GM12892 (cell line): ENCODE data around the gene ZHX3.
"Not testable (repeated sequence)": the region's sequence is repeated elsewhere in the genome, so short reads cannot be mapped to it uniquely, and the experiment has no call there.

Experiments used
- DNase-seq: peaks from one replicate; pipeline ENCODE4 v3.0.0; 2011; ENCODE audit not compliant: insufficient read length
- FAIRE-seq: peaks from 2 replicates; lab custom pipeline; 2011; peaks lifted over from hg19 to GRCh38; lab: Jason Lieb, UNC
- POLR2A ChIP-seq: IDR thresholded peaks from 2 replicates; pipeline ENCODE4 v1.6.1; 2011; ENCODE audit warnings: low read depth, low read length, control low read depth
- POLR2AphosphoS5 ChIP-seq: IDR thresholded peaks from 2 replicates; pipeline ENCODE4 v1.6.1; 2011; ENCODE audit warnings: low read depth, low read length, control low read depth
- TAF1 ChIP-seq: IDR thresholded peaks from 2 replicates; pipeline ENCODE4 v1.6.1; 2011; ENCODE audit warnings: low read depth, mild to moderate bottlenecking, control low read depth, low read length, borderline replicate concordance

The ZHX3 gene

GRCh38 chr20:41137614-41138474 is 179.7 kb downstream of the ZHX3 start:
- peak; percentile 58 for DNase-seq
- no peak for FAIRE-seq
- TF ChIP-seq TAF1 (0 out of 2 replicates have a peak, but pooled peaks have one; percentile 4), POLR2AphosphoS5 (no peak; the same call in 1 of the 2 replicates)

- peak; percentile 89 for DNase-seq
- FAIRE-seq, result peak; percentile 88
- no peak; the same call in 1 of the 2 replicates for TF ChIP-seq POLR2AphosphoS5
- TF ChIP-seq POLR2A, result peak; percentile 31; the same call in 1 of the 2 replicates
- 0 out of 2 replicates have a peak, but pooled peaks have one; percentile 25 for TF ChIP-seq TAF1
Observed at GRCh38 chr20:41136680-41137613, 180.6 kb downstream of the ZHX3 start, which contains the start of gene PLCG1. PLCG1 (plus strand) TSS chr20:41137543; CDS start chr20:41137642, 99 bp downstream.

- TF ChIP-seq POLR2A, result no peak
- TF ChIP-seq TAF1, result no peak
- TF ChIP-seq POLR2AphosphoS5, result no peak
- DNase-seq (no peak), FAIRE-seq (no peak)
Observed at GRCh38 chr20:41135888-41136679, 181.4 kb downstream of the ZHX3 start.

- DNase-seq (no peak), FAIRE-seq (peak; percentile 78)
- TF ChIP-seq TAF1 (no peak), POLR2AphosphoS5 (no peak), POLR2A (no peak)
Observed at GRCh38 chr20:41135187-41135887, 182.2 kb downstream of the ZHX3 start.

- TF ChIP-seq POLR2A (no peak), POLR2AphosphoS5 (no peak), TAF1 (no peak)
- FAIRE-seq (no peak), DNase-seq (no peak)
Observed at GRCh38 chr20:41134362-41135186, 183.0 kb downstream of the ZHX3 start.

GRCh38 chr20:41133709-41134361 is 183.7 kb downstream of the ZHX3 start:
- DNase-seq (peak; percentile 67), FAIRE-seq (peak; percentile 93)
- TF ChIP-seq POLR2AphosphoS5 (peak; percentile 45; the same call in 1 of the 2 replicates), TAF1 (no peak), POLR2A (no peak)

GRCh38 chr20:41132388-41132775 is 185.1 kb downstream of the ZHX3 start:
- FAIRE-seq, DNase-seq: not testable (repeated sequence)

- FAIRE-seq, result peak; percentile 30
- DNase-seq, result no peak
- TF ChIP-seq POLR2AphosphoS5 (no peak), POLR2A (no peak), TAF1 (no peak)
Observed at GRCh38 chr20:41131594-41132387, 185.7 kb downstream of the ZHX3 start.
